Left ventricle myocardium superior (tissue), 1 donor: ENCODE measurements around the gene BACH2. TPM values are rescaled to one million over a fixed set of nuclear protein-coding genes. Genes with fewer than 3 reads are reported as not detected.
"Not testable (repeated sequence)": the region's sequence is repeated elsewhere in the genome, so short reads cannot be mapped to it uniquely, and the experiment has no call there.

Experiments
- ATAC-seq: fragments of 200-7000 bp; cut with Tn5 transposase; one replicate; pipeline ENCODE4 v1.9.1; 2020; ENCODE audit warnings: mild to moderate bottlenecking, moderate library complexity
- DNase-seq: peaks from one replicate; pipeline ENCODE4 v3.0.0-alpha.2; 2020
- intact Hi-C: fragments of 100-400 bp; cut with micrococcal nuclease; formaldehyde crosslinking; loops from one replicate; pipeline ENCODE4 v1.11.0; 2022
- total RNA-seq: library from RNA; stranded (reverse); fragmentation: NEBNext Ultra II Directional; extraction: Animal tissue kit (Norgen Biotek cat#: 25700); gene quantifications from one replicate; pipeline ENCODE4 v1.2.1, GENCODE V29; 2021
- donor health status: DM: no; HTN: yes; CAD: no; lungs with severe emphysema.

BACH2 gene
- total RNA-seq, 1 donor from 2014 or later: 1.5 TPM

GRCh38 chr6:90120327-90120726 lies 176.3 kb downstream of the BACH2 start:
- intact Hi-C loops: no loop called here
- no peak for DNase-seq
- no peak for ATAC-seq

GRCh38 chr6:90119618-90120017 lies 177.0 kb downstream of the BACH2 start:
- intact Hi-C loops: no loop called here
- no peak for ATAC-seq
- DNase-seq: no peak

GRCh38 chr6:90118581-90118980 lies 178.1 kb downstream of the BACH2 start:
- intact Hi-C loops: no loop called here
- no peak for ATAC-seq
- no peak for DNase-seq

GRCh38 chr6:90118069-90118468 lies 178.6 kb downstream of the BACH2 start:
- intact Hi-C loops: no loop called here
- ATAC-seq (no peak), DNase-seq (no peak)

- intact Hi-C loops, ATAC-seq: not testable (repeated sequence)
Observed at GRCh38 chr6:90116126-90116525, 180.5 kb downstream of the BACH2 start.

GRCh38 chr6:90113389-90113788 lies 183.3 kb downstream of the BACH2 start:
- ATAC-seq (no peak), DNase-seq (no peak)
- intact Hi-C loops: no loop called here

More at GRCh38 chr6:90116126-90116525, 180.5 kb downstream of the BACH2 start:
- DNase-seq: not testable (repeated sequence)

- ATAC-seq: no peak
- intact Hi-C loops: no loop called here
- DNase-seq: no peak
Observed at GRCh38 chr6:90111387-90111786, 185.3 kb downstream of the BACH2 start.

- no peak for DNase-seq
- intact Hi-C loops: no loop called here
- no peak for ATAC-seq
Observed at GRCh38 chr6:90110971-90111370, 185.7 kb downstream of the BACH2 start.

- intact Hi-C loops: no loop called here
- no peak for ATAC-seq
- no peak for DNase-seq
Observed at GRCh38 chr6:90109141-90109540, 187.5 kb downstream of the BACH2 start.

GRCh38 chr6:90107771-90108282 lies 188.8 kb downstream of the BACH2 start:
- DNase-seq (no peak), ATAC-seq (no peak)
- intact Hi-C loops: no loop called here

- no peak for ATAC-seq
- no peak for DNase-seq
Observed at GRCh38 chr6:90107371-90107770, 189.3 kb downstream of the BACH2 start.

GRCh38 chr6:90106449-90106848 lies 190.2 kb downstream of the BACH2 start:
- DNase-seq: no peak
- intact Hi-C loops: no loop called here
- ATAC-seq: no peak

More at GRCh38 chr6:90107371-90107770, 189.3 kb downstream of the BACH2 start:
- intact Hi-C loops: no loop called here

- intact Hi-C loops: no loop called here
- DNase-seq: no peak
- no peak for ATAC-seq
Observed at GRCh38 chr6:90105506-90106170, 191.0 kb downstream of the BACH2 start.

GRCh38 chr6:90103056-90103800 lies 193.4 kb downstream of the BACH2 start:
- DNase-seq (no peak), ATAC-seq (no peak)
- intact Hi-C loops: no loop called here

- ATAC-seq (no peak), DNase-seq (no peak)
- intact Hi-C loops: no loop called here
Observed at GRCh38 chr6:90101403-90101802, 195.2 kb downstream of the BACH2 start.

GRCh38 chr6:90100059-90100665 lies 196.5 kb downstream of the BACH2 start:
- no peak for ATAC-seq
- intact Hi-C loops: no loop called here
- DNase-seq: no peak

- DNase-seq (peak; percentile 31), ATAC-seq (peak; percentile 80)
- intact Hi-C loops: no loop called here
Observed at GRCh38 chr6:90098627-90099026, 198.0 kb downstream of the BACH2 start.

- DNase-seq (peak; percentile 38), ATAC-seq (peak; percentile 93)
- intact Hi-C loops: no loop called here
Observed at GRCh38 chr6:90098001-90098531, 198.6 kb downstream of the BACH2 start.

GRCh38 chr6:90097356-90097755 lies 199.3 kb downstream of the BACH2 start:
- intact Hi-C loops: no loop called here
- DNase-seq: no peak
- ATAC-seq: no peak

- no peak for ATAC-seq
- intact Hi-C loops: no loop called here
- DNase-seq: no peak
Observed at GRCh38 chr6:90096818-90097217, 199.8 kb downstream of the BACH2 start.
